ENCODE results near the gene BID. TPM values are rescaled to one million over a fixed set of nuclear protein-coding genes. Genes with fewer than 3 reads are reported as not detected.

The BID gene
- total RNA-seq, 1 experiment from 2014 or later, result 23.2 TPM

- no peak overlapping the region for H3K9ac ChIP-seq (ENCODE audit: extremely low read depth, insufficient read length, low read length)
- H2BK5ac ChIP-seq (ENCODE audit: insufficient read length, low read length), result no peak overlapping the region
- no peak overlapping the region for H2AFZ ChIP-seq (ENCODE audit: low read length)
- no peak overlapping the region for H2AK5ac ChIP-seq (ENCODE audit: insufficient read length, low read length)
- H3K23me2 ChIP-seq (ENCODE audit: insufficient read length, low read depth, low read length, poor library complexity, severe bottlenecking), result no peaks in the 10 kb centered on the region
- TF ChIP-seq CTCF (conservative IDR thresholded peaks at IDR 0.05), result no peak
- no peaks in the 10 kb centered on the region; a peak in 3 of 7 replicates for H3K36me3 Mint-ChIP-seq (ENCODE audit: insufficient read depth in 1 of 3, low read depth in 3 of 3)
- no peaks in the 10 kb centered on the region for H3K79me1 ChIP-seq (ENCODE audit: insufficient read depth, low read depth, low read length, poor library complexity, severe bottlenecking)
- no peak overlapping the region for H4K5ac ChIP-seq (ENCODE audit: insufficient read length, low read depth, low read length)
- no peak overlapping the region for H2BK120ac ChIP-seq (ENCODE audit: low read depth, low read length, poor library complexity, severe bottlenecking)
- H4K20me1 ChIP-seq (ENCODE audit: control insufficient read depth, insufficient read depth, insufficient read length), result peaks cover 2% of the 10 kb centered on the region
- WGBS (ENCODE audit: extremely low coverage, insufficient read length, low lambda C conversion rate), result no CpG with 5 or more reads among the region's 7 CpGs
- no peak overlapping the region for H3K56ac ChIP-seq (ENCODE audit: insufficient read length, low read depth, low read length)
- no peaks in the 10 kb centered on the region for H3K79me2 ChIP-seq (ENCODE audit: insufficient read depth, low read length)
- H2BK12ac ChIP-seq (ENCODE audit: insufficient read length, low read depth, low read length), result no peak overlapping the region
- H3K9me3 ChIP-seq (ENCODE audit: control insufficient read depth, low read depth, low read length), result no peaks in the 10 kb centered on the region
- H3K4me3 Mint-ChIP-seq, result no peak overlapping the region; a peak in 2 of 5 replicates
- H3K27me3 Mint-ChIP-seq (ENCODE audit: low read depth), result no peaks in the 10 kb centered on the region; the same call in 1 of the 2 replicates
- H2BK15ac ChIP-seq (ENCODE audit: low read depth, low read length), result no peak overlapping the region
- no peak for DNase-seq
- no peak overlapping the region for H3T11ph ChIP-seq (ENCODE audit: low read length)
- H3K27ac ChIP-seq (ENCODE audit: insufficient read length, low read depth, low read length), result no peak overlapping the region
- peaks cover 13 to 23% of the 10 kb centered on the region in 2 experiments for H3K4me1 Mint-ChIP-seq
- H3K23ac ChIP-seq (ENCODE audit: insufficient read length, low read depth, low read length), result no peak overlapping the region
- no peak overlapping the region for H3K4ac ChIP-seq (ENCODE audit: low read depth, low read length)
- H4K8ac ChIP-seq (replicated peaks; ENCODE audit: insufficient read length, low read depth, low read length), result no peak overlapping the region
- H3K18ac ChIP-seq (ENCODE audit: insufficient read length, low read depth, low read length), result no peak overlapping the region
- no peaks in the 10 kb centered on the region for H3K27me3 ChIP-seq (ENCODE audit: insufficient read depth, low read length)
- H2BK20ac ChIP-seq (ENCODE audit: low read depth, low read length, poor library complexity, severe bottlenecking), result no peak overlapping the region
- H3K14ac ChIP-seq (ENCODE audit: insufficient read depth, low read length), result no peak overlapping the region
- H3K4me2 ChIP-seq (ENCODE audit: insufficient read depth, insufficient read length, low read length), result no peak overlapping the region
- H3K27ac Mint-ChIP-seq, result peak overlapping the region in 2 of 3 experiments; percentile 25 to 57; a peak in 3 of 7 replicates
- H3K4me1 ChIP-seq (ENCODE audit: insufficient read depth, low read length), result no peaks in the 10 kb centered on the region
- H3K9me3 Mint-ChIP-seq, result peaks cover 0 to 2% of the 10 kb centered on the region in 2 experiments; a peak in 1 of 5 replicates
- no peak overlapping the region for H4K91ac ChIP-seq (ENCODE audit: insufficient read length, low read depth, low read length)
These were observed 29.8 kb downstream of the BID start for GRCh38 chr22:17744430-17744829.

All from H9 (cell line).